ENCODE measurements around the gene ARNT2.
"Not testable (repeated sequence)": the region's sequence is repeated elsewhere in the genome, so short reads cannot be mapped to it uniquely, and the experiment has no call there.

ARNT2 gene

GRCh38 chr15:80492874-80493273 lies 88.7 kb downstream of the ARNT2 start:
- no peak for DNase-seq

GRCh38 chr15:80494351-80494751 lies 90.2 kb downstream of the ARNT2 start:
- DNase-seq: no peak

- DNase-seq: no peak
Observed at GRCh38 chr15:80494756-80495155, 90.6 kb downstream of the ARNT2 start.

- no peak for DNase-seq
Observed at GRCh38 chr15:80495401-80495942, 91.3 kb downstream of the ARNT2 start.

GRCh38 chr15:80496096-80496495 lies 91.9 kb downstream of the ARNT2 start:
- no peak for DNase-seq

- DNase-seq: no peak
Observed at GRCh38 chr15:80497221-80497620, 93.0 kb downstream of the ARNT2 start.

- DNase-seq: no peak
Observed at GRCh38 chr15:80498652-80499051, 94.5 kb downstream of the ARNT2 start.

- no peak for DNase-seq
Observed at GRCh38 chr15:80500021-80500420, 95.8 kb downstream of the ARNT2 start.

- DNase-seq: no peak
Observed at GRCh38 chr15:80501476-80501875, 97.3 kb downstream of the ARNT2 start.

- no peak for DNase-seq
Observed at GRCh38 chr15:80502782-80503181, 98.6 kb downstream of the ARNT2 start.

- DNase-seq: no peak
Observed at GRCh38 chr15:80503319-80503952, 99.3 kb downstream of the ARNT2 start.

- no peak for DNase-seq
Observed at GRCh38 chr15:80504931-80505330, 100.7 kb downstream of the ARNT2 start.

- no peak for DNase-seq
Observed at GRCh38 chr15:80506286-80506893, 102.2 kb downstream of the ARNT2 start.

- no peak for DNase-seq
Observed at GRCh38 chr15:80507131-80507530, 102.9 kb downstream of the ARNT2 start.

- no peak for DNase-seq
Observed at GRCh38 chr15:80507638-80508316, 103.6 kb downstream of the ARNT2 start.

GRCh38 chr15:80508783-80509182 lies 104.6 kb downstream of the ARNT2 start:
- DNase-seq: no peak

GRCh38 chr15:80509800-80510199 lies 105.6 kb downstream of the ARNT2 start:
- no peak for DNase-seq

- DNase-seq: not testable (repeated sequence)
Observed at GRCh38 chr15:80510985-80511384, 106.8 kb downstream of the ARNT2 start.

GRCh38 chr15:80512726-80513660 lies 108.8 kb downstream of the ARNT2 start:
- DNase-seq: peak; percentile 4

- no peak for DNase-seq
Observed at GRCh38 chr15:80514071-80514780, 110.0 kb downstream of the ARNT2 start.

GRCh38 chr15:80517290-80517689 lies 113.1 kb downstream of the ARNT2 start:
- DNase-seq: no peak

- DNase-seq: no peak
Observed at GRCh38 chr15:80518522-80518921, 114.3 kb downstream of the ARNT2 start.
